ENCODE results near the gene OSER1.

DNA sequence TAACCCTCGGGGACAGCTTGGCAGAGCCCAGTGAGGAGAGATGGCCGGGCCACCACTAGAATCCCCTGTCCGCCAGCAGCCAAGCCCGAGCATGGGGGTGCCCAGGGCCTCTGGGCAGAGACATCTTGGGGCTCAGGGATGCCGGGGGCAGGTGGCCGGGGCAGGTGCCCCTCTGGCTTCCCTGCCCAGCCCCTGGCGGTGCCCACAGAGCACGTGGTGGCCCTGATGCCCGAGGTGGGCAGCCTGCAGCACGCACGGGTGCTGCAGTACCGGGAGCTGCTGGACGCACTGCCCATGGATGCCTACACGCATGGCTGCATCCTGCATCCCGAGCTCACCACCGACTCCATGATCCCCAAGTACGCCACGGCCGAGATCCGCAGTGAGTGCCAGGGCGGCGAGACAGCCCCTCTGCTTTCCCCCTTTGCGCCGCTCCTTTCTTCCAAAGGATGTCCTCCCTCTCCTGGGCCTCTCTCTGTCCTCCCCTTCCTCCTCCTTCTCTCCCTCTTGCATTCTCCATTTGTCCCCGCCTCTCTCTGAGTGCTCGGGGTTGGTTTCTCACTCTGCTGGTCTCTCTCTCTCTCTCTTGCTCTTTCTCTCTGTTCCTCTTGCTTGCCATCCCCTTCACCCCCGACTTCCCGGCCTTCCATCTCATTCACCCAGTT lies 47.8 kb upstream of the OSER1 start:
- TF ChIP-seq CTCF (IDR thresholded peaks at IDR 0.05) (no peak), POLR2A (IDR thresholded peaks at IDR 0.05) (no peak)

All from testis (tissue), 2 donors.